RWPE2 (cell line): ENCODE data around the gene RNF212.

Source experiments
- ATAC-seq: fragments of 200-7000 bp; cut with Tn5 transposase; 3 replicates; pipeline ENCODE4 v1.9.1; 2021; ENCODE audit warnings: low read depth
- DNase-seq: peaks from one replicate; pipeline ENCODE4 v3.0.0-alpha.2; 2020; ENCODE audit warnings: low spot score
- H3K27ac ChIP-seq: fragments of 450-650 bp; 2 replicates; pipeline ENCODE4 v1.5.1; 2017; ENCODE audit warnings: mild to moderate bottlenecking; ENCODE audit not compliant: poor library complexity, severe bottlenecking
- H3K27me3 ChIP-seq: fragments of 250-450 bp; sonication (Bioruptor Pico); 2 replicates; pipeline ENCODE4 v1.5.1; 2021; ENCODE audit warnings: mild to moderate bottlenecking, moderate library complexity; ENCODE audit not compliant: insufficient read depth, poor library complexity, severe bottlenecking
- H3K36me3 ChIP-seq: fragments of 250-450 bp; sonication (Bioruptor Pico); 2 replicates; pipeline ENCODE4 v1.5.1; 2020; ENCODE audit warnings: low read depth, mild to moderate bottlenecking, moderate library complexity
- H3K4me1 ChIP-seq: fragments of 250-450 bp; sonication (Bioruptor Pico); 2 replicates; pipeline ENCODE4 v1.5.1; 2021; ENCODE audit warnings: mild to moderate bottlenecking, moderate library complexity; ENCODE audit not compliant: insufficient read depth, poor library complexity, severe bottlenecking
- H3K4me3 ChIP-seq: fragments of 250-450 bp; sonication (Bioruptor Pico); 2 replicates; pipeline ENCODE4 v1.5.1; 2021; ENCODE audit warnings: mild to moderate bottlenecking, moderate library complexity; ENCODE audit not compliant: severe bottlenecking
- H3K9me3 ChIP-seq: fragments of 250-450 bp; sonication (Bioruptor Pico); 2 replicates; pipeline ENCODE4 v1.5.1; 2021; ENCODE audit warnings: mild to moderate bottlenecking, moderate library complexity; ENCODE audit not compliant: severe bottlenecking
- TF ChIP-seq, protein P1 (sequence below): fragments of 450-650 bp; IDR thresholded peaks from one replicate; pipeline ENCODE4 v1.5.1; 2017; ENCODE audit warnings: mild to moderate bottlenecking, moderate library complexity; ENCODE audit not compliant: poor library complexity, severe bottlenecking

The RNF212 gene

GRCh38 chr4:1024882-1025545 lies 88.3 kb downstream of the RNF212 start:
- H3K4me3 ChIP-seq: no peak overlapping the region
- TF ChIP-seq, protein P1, sequence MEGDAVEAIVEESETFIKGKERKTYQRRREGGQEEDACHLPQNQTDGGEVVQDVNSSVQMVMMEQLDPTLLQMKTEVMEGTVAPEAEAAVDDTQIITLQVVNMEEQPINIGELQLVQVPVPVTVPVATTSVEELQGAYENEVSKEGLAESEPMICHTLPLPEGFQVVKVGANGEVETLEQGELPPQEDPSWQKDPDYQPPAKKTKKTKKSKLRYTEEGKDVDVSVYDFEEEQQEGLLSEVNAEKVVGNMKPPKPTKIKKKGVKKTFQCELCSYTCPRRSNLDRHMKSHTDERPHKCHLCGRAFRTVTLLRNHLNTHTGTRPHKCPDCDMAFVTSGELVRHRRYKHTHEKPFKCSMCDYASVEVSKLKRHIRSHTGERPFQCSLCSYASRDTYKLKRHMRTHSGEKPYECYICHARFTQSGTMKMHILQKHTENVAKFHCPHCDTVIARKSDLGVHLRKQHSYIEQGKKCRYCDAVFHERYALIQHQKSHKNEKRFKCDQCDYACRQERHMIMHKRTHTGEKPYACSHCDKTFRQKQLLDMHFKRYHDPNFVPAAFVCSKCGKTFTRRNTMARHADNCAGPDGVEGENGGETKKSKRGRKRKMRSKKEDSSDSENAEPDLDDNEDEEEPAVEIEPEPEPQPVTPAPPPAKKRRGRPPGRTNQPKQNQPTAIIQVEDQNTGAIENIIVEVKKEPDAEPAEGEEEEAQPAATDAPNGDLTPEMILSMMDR: no peak
- DNase-seq (no peak), ATAC-seq (no peak)
- H3K27me3 ChIP-seq: no peaks in the 10 kb centered on the region
- 0 out of 2 replicates have a peak, but pooled peaks cover 4% of the 10 kb centered on the region for H3K36me3 ChIP-seq
- H3K4me1 ChIP-seq: no peaks in the 10 kb centered on the region
- no peak overlapping the region for H3K27ac ChIP-seq
- H3K9me3 ChIP-seq: no peaks in the 10 kb centered on the region

DNA sequence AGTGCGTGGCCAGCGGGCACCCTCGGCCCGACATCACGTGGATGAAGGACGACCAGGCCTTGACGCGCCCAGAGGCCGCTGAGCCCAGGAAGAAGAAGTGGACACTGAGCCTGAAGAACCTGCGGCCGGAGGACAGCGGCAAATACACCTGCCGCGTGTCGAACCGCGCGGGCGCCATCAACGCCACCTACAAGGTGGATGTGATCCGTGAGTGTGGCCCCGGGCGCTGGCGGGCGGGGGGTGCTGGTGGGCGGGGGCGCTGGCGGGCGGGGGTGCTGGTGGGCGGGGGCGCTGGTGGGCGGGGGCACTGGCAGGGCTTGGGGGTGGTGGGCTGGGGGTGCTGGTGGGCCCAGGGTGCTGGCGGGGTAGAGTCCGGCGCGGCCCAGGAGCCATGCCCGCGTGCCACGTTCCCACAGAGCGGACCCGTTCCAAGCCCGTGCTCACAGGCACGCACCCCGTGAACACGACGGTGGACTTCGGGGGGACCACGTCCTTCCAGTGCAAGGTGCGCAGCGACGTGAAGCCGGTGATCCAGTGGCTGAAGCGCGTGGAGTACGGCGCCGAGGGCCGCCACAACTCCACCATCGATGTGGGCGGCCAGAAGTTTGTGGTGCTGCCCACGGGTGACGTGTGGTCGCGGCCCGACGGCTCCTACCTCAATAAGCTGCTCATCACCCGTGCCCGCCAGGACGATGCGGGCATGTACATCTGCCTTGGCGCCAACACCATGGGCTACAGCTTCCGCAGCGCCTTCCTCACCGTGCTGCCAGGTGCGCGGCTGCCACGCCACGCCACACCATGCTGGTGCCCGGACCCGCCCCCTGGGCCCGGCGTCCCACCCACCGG lies 89.2 kb downstream of the RNF212 start:
- no peaks in the 10 kb centered on the region for H3K9me3 ChIP-seq
- 0 out of 2 replicates have a peak, but pooled peaks cover 4% of the 10 kb centered on the region for H3K36me3 ChIP-seq
- H3K27ac ChIP-seq: no peak overlapping the region
- no peaks in the 10 kb centered on the region for H3K27me3 ChIP-seq
- DNase-seq: no peak
- TF ChIP-seq, protein P1: no peak
- ATAC-seq: no peak
- H3K4me1 ChIP-seq: no peaks in the 10 kb centered on the region
- H3K4me3 ChIP-seq: no peak overlapping the region

DNA sequence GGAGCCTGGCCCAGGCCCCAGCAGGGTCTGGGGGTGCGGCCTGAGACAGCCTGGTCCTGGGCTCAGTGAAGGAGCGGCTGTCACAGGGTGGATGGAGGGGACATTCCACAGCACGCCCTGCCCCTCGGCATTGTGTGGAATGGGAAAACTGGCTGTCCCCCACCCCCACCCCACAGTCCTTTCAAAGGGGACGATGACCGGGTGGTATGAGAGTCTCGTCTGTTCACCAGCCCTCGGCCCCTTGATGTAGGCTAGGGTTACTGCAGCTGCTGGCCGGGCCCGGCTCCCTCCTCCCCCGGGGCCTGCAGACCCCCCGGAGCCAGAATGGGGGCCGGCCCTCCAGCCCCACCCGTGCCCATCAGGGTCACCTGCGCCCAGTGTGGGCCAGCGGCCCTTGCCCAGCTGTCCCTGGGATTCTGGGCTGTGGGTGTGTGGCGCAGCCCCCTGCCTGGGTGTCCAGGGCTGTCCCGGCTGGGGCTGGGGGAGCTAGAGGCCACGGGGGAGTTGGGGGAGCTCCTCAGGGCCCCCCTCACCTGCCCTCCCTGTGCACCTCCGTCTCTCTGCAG lies 90.2 kb downstream of the RNF212 start:
- Histone ChIP-seq H3K9me3 (no peaks in the 10 kb centered on the region), H3K27ac (no peak overlapping the region), H3K27me3 (no peaks in the 10 kb centered on the region), H3K4me3 (no peak overlapping the region), H3K4me1 (no peaks in the 10 kb centered on the region), H3K36me3 (0 out of 2 replicates have a peak, but pooled peaks cover 4% of the 10 kb centered on the region)
- no peak for DNase-seq
- TF ChIP-seq, protein P1: no peak
- no peak for ATAC-seq

- no peaks in the 10 kb centered on the region for H3K27me3 ChIP-seq
- H3K27ac ChIP-seq: no peak overlapping the region
- no peak for DNase-seq
- no peak overlapping the region for H3K4me3 ChIP-seq
- H3K9me3 ChIP-seq: no peaks in the 10 kb centered on the region
- H3K36me3 ChIP-seq: 0 out of 2 replicates have a peak, but pooled peaks cover 4% of the 10 kb centered on the region
- H3K4me1 ChIP-seq: no peaks in the 10 kb centered on the region
- TF ChIP-seq, protein P1: no peak
- ATAC-seq: no peak
Observed at GRCh38 chr4:1022739-1023066, 90.7 kb downstream of the RNF212 start.
